ENCODE data around the gene TMEM44. TPM values are rescaled to one million over a fixed set of nuclear protein-coding genes. Genes with fewer than 3 reads are reported as not detected.
A peak's percentile ranks its signal among the peaks of the same experiment; 100 is the strongest.

The TMEM44 gene
- total RNA-seq, 1 donor from 2014 or later, result 3.3 TPM

GRCh38 chr3:194647747-194648146 is 14.5 kb upstream of the TMEM44 start:
- Mint-ChIP-seq H3K9me3 (no peaks in the 10 kb centered on the region), H3K27me3 (no peaks in the 10 kb centered on the region), H3K27ac (no peak overlapping the region), H3K4me1 (peaks cover 17% of the 10 kb centered on the region), H3K36me3 (ENCODE audit: low read depth) (peaks cover 83% of the 10 kb centered on the region), H3K4me3 (no peak overlapping the region)
- DNase-seq (no peak), ATAC-seq (ENCODE audit: low read depth) (no peak)
- intact Hi-C loops (cut with micrococcal nuclease), result no loop called here
- TF ChIP-seq CTCF (IDR thresholded peaks at IDR 0.05), result no peak
- ChIA-PET POLR2A (interaction anchor here (0.7 kb wide), 1 partner anchor 261 kb away, joined by 4 read pairs; no protein-coding TSS in a partner anchor), CTCF (interaction anchor here (1.3 kb wide), 1 partner anchor 24 kb away, joined by 3 read pairs; no protein-coding TSS in a partner anchor)

- peaks cover 66% of the 10 kb centered on the region for H3K36me3 Mint-ChIP-seq (ENCODE audit: low read depth)
- no peaks in the 10 kb centered on the region for H3K27me3 Mint-ChIP-seq
- H3K9me3 Mint-ChIP-seq, result no peaks in the 10 kb centered on the region
- no peak overlapping the region for H3K27ac Mint-ChIP-seq
- no peak for TF ChIP-seq CTCF (IDR thresholded peaks at IDR 0.05)
- no peak overlapping the region for H3K4me3 Mint-ChIP-seq
- intact Hi-C loops (cut with micrococcal nuclease), result no loop called here
- CTCF ChIA-PET, result interaction anchor here (1.0 to 2.0 kb wide), 2 partner anchors 10 to 48 kb away, joined by 3 to 8 read pairs; partner anchors contain the start of gene TMEM44
- DNase-seq, result no peak
- ATAC-seq (ENCODE audit: low read depth), result no peak
- H3K4me1 Mint-ChIP-seq, result peaks cover 22% of the 10 kb centered on the region
- POLR2A ChIA-PET, result no interaction called here
These were observed 9.6 kb upstream of the TMEM44 start for GRCh38 chr3:194642769-194643168.

GRCh38 chr3:194640829-194641228 is 7.6 kb upstream of the TMEM44 start:
- no peaks in the 10 kb centered on the region for H3K27me3 Mint-ChIP-seq
- ChIA-PET POLR2A (no interaction called here), CTCF (no interaction called here)
- H3K27ac Mint-ChIP-seq, result no peak overlapping the region
- no peak overlapping the region for H3K4me3 Mint-ChIP-seq
- DNase-seq (no peak), ATAC-seq (ENCODE audit: low read depth) (peak; percentile 64)
- intact Hi-C loops (cut with micrococcal nuclease), result no loop called here
- peaks cover 25% of the 10 kb centered on the region for H3K4me1 Mint-ChIP-seq
- no peaks in the 10 kb centered on the region for H3K9me3 Mint-ChIP-seq
- TF ChIP-seq CTCF (IDR thresholded peaks at IDR 0.05), result no peak
- H3K36me3 Mint-ChIP-seq (ENCODE audit: low read depth), result peaks cover 53% of the 10 kb centered on the region

GRCh38 chr3:194638991-194639605 is 5.9 kb upstream of the TMEM44 start:
- DNase-seq, result no peak
- Mint-ChIP-seq H3K36me3 (ENCODE audit: low read depth) (peaks cover 38% of the 10 kb centered on the region), H3K4me1 (peaks cover 10% of the 10 kb centered on the region), H3K27me3 (no peaks in the 10 kb centered on the region), H3K27ac (no peak overlapping the region), H3K9me3 (no peaks in the 10 kb centered on the region), H3K4me3 (no peak overlapping the region)
- TF ChIP-seq CTCF (IDR thresholded peaks at IDR 0.05), result no peak
- CTCF ChIA-PET, result no interaction called here
- POLR2A ChIA-PET, result interaction anchor here (0.6 kb wide), 1 partner anchor 16 kb away, joined by 6 read pairs; no protein-coding TSS in a partner anchor
- ATAC-seq (ENCODE audit: low read depth), result no peak
- intact Hi-C loops (cut with micrococcal nuclease), result no loop called here

- ATAC-seq (ENCODE audit: low read depth), result no peak
- Mint-ChIP-seq H3K36me3 (ENCODE audit: low read depth) (peaks cover 27% of the 10 kb centered on the region), H3K27ac (no peak overlapping the region), H3K4me1 (peaks cover 15% of the 10 kb centered on the region), H3K4me3 (no peak overlapping the region), H3K27me3 (no peaks in the 10 kb centered on the region), H3K9me3 (no peaks in the 10 kb centered on the region)
- intact Hi-C loops (cut with micrococcal nuclease), result no loop called here
- DNase-seq, result no peak
- no peak for TF ChIP-seq CTCF (IDR thresholded peaks at IDR 0.05)
- ChIA-PET CTCF (no interaction called here), POLR2A (no interaction called here)
These were observed 4.6 kb upstream of the TMEM44 start for GRCh38 chr3:194637541-194638400.
